SK-N-SH (cell line): ENCODE data around the gene XAB2.

ENCODE experiments used
- NFIC ChIP-seq: IDR thresholded peaks from 2 replicates; pipeline ENCODE4 v1.4.0; 2012; ENCODE audit warnings: borderline replicate concordance
- TF ChIP-seq, protein P1 (sequence below): fragments of 200-600 bp; sonication (generic); IDR thresholded peaks from 2 replicates; pipeline ENCODE4 v1.6.1; 2017; ENCODE audit warnings: antibody characterized with exemption, mild to moderate bottlenecking, moderate library complexity

DNA sequence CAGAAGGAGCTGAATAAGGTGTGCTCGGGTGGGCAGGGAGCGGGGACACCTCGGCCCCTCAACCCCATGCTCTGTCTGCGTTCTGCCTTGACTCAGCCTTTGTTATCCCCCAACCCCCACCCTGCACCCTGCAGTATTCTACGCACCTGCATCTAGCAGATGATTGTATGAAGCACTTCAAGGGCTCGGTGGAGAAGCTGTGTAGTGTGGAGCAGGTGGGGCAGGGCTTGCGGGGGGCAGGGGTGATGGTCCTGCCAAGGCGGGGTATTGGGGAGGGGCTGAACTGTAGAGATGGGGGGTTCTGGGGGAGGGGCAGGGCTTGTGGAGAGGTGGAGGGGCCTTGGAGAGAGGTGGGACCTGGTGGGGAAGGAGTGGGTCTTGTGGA lies 13.7 kb upstream of the XAB2 start:
- TF ChIP-seq, protein P1, sequence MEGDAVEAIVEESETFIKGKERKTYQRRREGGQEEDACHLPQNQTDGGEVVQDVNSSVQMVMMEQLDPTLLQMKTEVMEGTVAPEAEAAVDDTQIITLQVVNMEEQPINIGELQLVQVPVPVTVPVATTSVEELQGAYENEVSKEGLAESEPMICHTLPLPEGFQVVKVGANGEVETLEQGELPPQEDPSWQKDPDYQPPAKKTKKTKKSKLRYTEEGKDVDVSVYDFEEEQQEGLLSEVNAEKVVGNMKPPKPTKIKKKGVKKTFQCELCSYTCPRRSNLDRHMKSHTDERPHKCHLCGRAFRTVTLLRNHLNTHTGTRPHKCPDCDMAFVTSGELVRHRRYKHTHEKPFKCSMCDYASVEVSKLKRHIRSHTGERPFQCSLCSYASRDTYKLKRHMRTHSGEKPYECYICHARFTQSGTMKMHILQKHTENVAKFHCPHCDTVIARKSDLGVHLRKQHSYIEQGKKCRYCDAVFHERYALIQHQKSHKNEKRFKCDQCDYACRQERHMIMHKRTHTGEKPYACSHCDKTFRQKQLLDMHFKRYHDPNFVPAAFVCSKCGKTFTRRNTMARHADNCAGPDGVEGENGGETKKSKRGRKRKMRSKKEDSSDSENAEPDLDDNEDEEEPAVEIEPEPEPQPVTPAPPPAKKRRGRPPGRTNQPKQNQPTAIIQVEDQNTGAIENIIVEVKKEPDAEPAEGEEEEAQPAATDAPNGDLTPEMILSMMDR: no peak
- no peak for TF ChIP-seq NFIC
